Endothelial cell of umbilical vein (primary cell): Measurements from ENCODE around the gene NELL2. TPM values are rescaled to one million over a fixed set of nuclear protein-coding genes. Genes with fewer than 3 reads are reported as not detected.

ENCODE experiments used
- BruUV-seq: library from RNA; stranded (reverse); fragments of 400-500 nt; replicated peaks from 2 replicates; lab custom pipeline; 2021; lab: Mats Ljungman, UMichigan
- CTCF ChIA-PET: fragments of 300-600, 350-600 bp; sonication (Branson Sonifier 250); formaldehyde crosslinking; loops from one replicate; lab custom pipeline; 2021; ENCODE audit warnings: antibody characterized with exemption, inconsistent platforms; lab: Charles Lee
- POLR2A ChIA-PET: fragments of 300-600, 350-600 bp; sonication (Branson Sonifier 250); formaldehyde crosslinking; loops from one replicate; lab custom pipeline; 2021; ENCODE audit warnings: antibody characterized with exemption, inconsistent platforms; lab: Charles Lee
- DNase-seq: peaks from one replicate; pipeline ENCODE4 v3.0.0-alpha.2; 2011; ENCODE audit warnings: low read depth, low spot score
- FAIRE-seq: peaks from 2 replicates; lab custom pipeline; 2011; peaks lifted over from hg19 to GRCh38; lab: Jason Lieb, UNC
- H2AFZ ChIP-seq: 2 replicates; pipeline ENCODE4 v1.6.0; 2012; ENCODE audit warnings: low read depth, low read length, control low read depth, inconsistent platforms
- H3K27ac ChIP-seq: 2 replicates; pipeline ENCODE4 v1.5.1; 2011; ENCODE audit warnings: low read depth, mild to moderate bottlenecking, control low read depth, low read length, moderate library complexity; ENCODE audit not compliant: insufficient read depth
- H3K27me3 ChIP-seq, 2 experiments: 2 replicates each; pipeline versions ENCODE4 v1.6.0 to v1.6.1; 2011; ENCODE audit warnings: low read length in 2 of 2, mixed read lengths in 1 of 2; ENCODE audit not compliant: control insufficient read depth in 2 of 2, insufficient read depth in 2 of 2
- H3K36me3 ChIP-seq, 2 experiments: 2 replicates in 1 of 2; 3 replicates in 1 of 2; pipeline ENCODE4 v1.5.1; 2011; ENCODE audit warnings: low read length in 2 of 2, mild to moderate bottlenecking in 1 of 2, moderate library complexity in 1 of 2; ENCODE audit not compliant: control insufficient read depth in 2 of 2, insufficient read depth in 2 of 2; ENCODE audit errors: extremely low read depth in 1 of 2
- H3K4me1 ChIP-seq: 3 replicates; pipeline ENCODE4 v1.5.1; 2011; ENCODE audit warnings: mild to moderate bottlenecking, low read length; ENCODE audit not compliant: control insufficient read depth, insufficient read depth; ENCODE audit errors: extremely low read depth
- H3K4me2 ChIP-seq: 2 replicates; pipeline ENCODE4 v1.6.1; 2011; ENCODE audit warnings: low read length, control low read depth, mixed read lengths; ENCODE audit not compliant: insufficient read depth
- H3K4me3 ChIP-seq, 3 experiments: fragments of 200-600 bp in 1 of 3; sonication (generic), shearing (Covaris generic) in 1 of 3; replicated peaks in 1 of 3; 2 replicates each; pipeline ENCODE4 v1.5.1; 2011 to 2016; ENCODE audit warnings: control low read depth in 3 of 3, low read length in 3 of 3, mild to moderate bottlenecking in 2 of 3, inconsistent platforms in 1 of 3, low read depth in 1 of 3, moderate library complexity in 1 of 3; ENCODE audit not compliant: insufficient read depth in 1 of 3
- H3K79me2 ChIP-seq: 2 replicates; pipeline ENCODE4 v1.6.0; 2012; ENCODE audit warnings: low read length, inconsistent platforms; ENCODE audit not compliant: control insufficient read depth, insufficient read depth
- H3K9ac ChIP-seq: replicated peaks from 2 replicates; pipeline ENCODE3; 2011; ENCODE audit warnings: low read length, control low read depth; ENCODE audit not compliant: insufficient read depth; ENCODE audit errors: extremely low read depth
- H3K9me1 ChIP-seq: replicated peaks from 3 replicates; pipeline ENCODE4 v1.6.0; 2011; ENCODE audit warnings: mild to moderate bottlenecking, low read length; ENCODE audit not compliant: control insufficient read depth, insufficient read depth; ENCODE audit errors: extremely low read depth
- H3K9me3 ChIP-seq: replicated peaks from 2 replicates; pipeline ENCODE4 v1.5.1; 2012; ENCODE audit warnings: low read length, inconsistent platforms; ENCODE audit not compliant: control insufficient read depth, insufficient read depth
- H4K20me1 ChIP-seq: replicated peaks from 2 replicates; pipeline ENCODE3; 2011; ENCODE audit warnings: mild to moderate bottlenecking, low read length; ENCODE audit not compliant: control insufficient read depth, insufficient read depth; ENCODE audit errors: extremely low read depth
- EZH2 ChIP-seq: IDR thresholded peaks from 2 replicates; pipeline ENCODE4 v1.6.1; 2012; ENCODE audit warnings: borderline replicate concordance, low read depth, mild to moderate bottlenecking, moderate library complexity, low read length, inconsistent platforms; ENCODE audit not compliant: severe bottlenecking
- FOS ChIP-seq: IDR thresholded peaks from 2 replicates; pipeline ENCODE4 v1.6.1; 2011; ENCODE audit warnings: mild to moderate bottlenecking, low read length, moderate library complexity, borderline replicate concordance; ENCODE audit not compliant: insufficient read depth
- GATA2 ChIP-seq: IDR thresholded peaks from 2 replicates; pipeline ENCODE4 v1.7.0; 2011; ENCODE audit warnings: low read depth, mild to moderate bottlenecking, moderate library complexity, mixed read lengths, low read length; ENCODE audit not compliant: insufficient read length, insufficient read depth
- JUN ChIP-seq: IDR thresholded peaks from 2 replicates; pipeline ENCODE4 v1.6.1; 2011; ENCODE audit warnings: borderline replicate concordance, low read depth; ENCODE audit not compliant: insufficient read length, insufficient read depth
- MYC ChIP-seq: IDR thresholded peaks from one replicate; pipeline ENCODE4 v1.6.1; 2011; ENCODE audit warnings: mild to moderate bottlenecking, low read depth, low read length
- POLR2A ChIP-seq: IDR thresholded peaks from 2 replicates; pipeline ENCODE4 v1.6.1; 2012; ENCODE audit warnings: low read depth, mild to moderate bottlenecking, control low read depth, low read length
- POLR2AphosphoS5 ChIP-seq: IDR thresholded peaks from 2 replicates; pipeline ENCODE4 v1.6.1; 2012; ENCODE audit warnings: low read depth, mild to moderate bottlenecking, control low read depth, low read length, moderate library complexity; ENCODE audit not compliant: insufficient read depth
- dilution Hi-C: fragments of 300-500 bp; cut with MboI; formaldehyde crosslinking; loops from one replicate; pipeline ENCODE4 v1.15.0; 2019; ENCODE audit warnings: low sequenced_read_pairs; ENCODE audit not compliant: extremely low pct_ligation_motif_present
- intact Hi-C: fragments of 100-400 bp; cut with micrococcal nuclease; formaldehyde crosslinking; loops from one replicate; pipeline ENCODE4 v1.10.0; 2022
- polyA plus RNA-seq, 4 experiments: library from polyadenylated mRNA; depleted of rRNA in 3 of 4; stranded (reverse) in 3 of 4; unstranded in 1 of 4; fragments of >200 nt; gene quantifications; 2 replicates each; pipeline versions ENCODE4 v1.2.1 to v1.2.3, GENCODE V29; 2011 to 2012; ENCODE audit warnings: missing spikeins in 1 of 4
- total RNA-seq: library from RNA; stranded (reverse); gene quantifications from 2 replicates; pipeline ENCODE4 v1.2.3, GENCODE V29; 2021
- TF ChIP-seq, protein P1 (sequence below), 2 donors: IDR thresholded peaks; 1 replicate in 1 of 2; 2 replicates in 1 of 2; pipeline ENCODE4 v1.5.1; 2011; ENCODE audit warnings: low read length in 2 of 2, mild to moderate bottlenecking in 2 of 2, moderate library complexity in 2 of 2, control low read depth in 1 of 2, inconsistent platforms in 1 of 2, low read depth in 1 of 2; ENCODE audit not compliant: insufficient read depth in 1 of 2; ENCODE audit errors: extremely low read depth in 1 of 2
- TF ChIP-seq, protein P2 (sequence below): IDR thresholded peaks from 2 replicates; pipeline ENCODE4 v1.6.1; 2011; ENCODE audit not compliant: insufficient read depth, insufficient read length

The NELL2 gene
- total and polyA plus RNA-seq, 2 donors (not counting 3 experiments of a cell fraction or from before 2014, with no cell fraction given): 0.11 to 0.49 TPM

DNA sequence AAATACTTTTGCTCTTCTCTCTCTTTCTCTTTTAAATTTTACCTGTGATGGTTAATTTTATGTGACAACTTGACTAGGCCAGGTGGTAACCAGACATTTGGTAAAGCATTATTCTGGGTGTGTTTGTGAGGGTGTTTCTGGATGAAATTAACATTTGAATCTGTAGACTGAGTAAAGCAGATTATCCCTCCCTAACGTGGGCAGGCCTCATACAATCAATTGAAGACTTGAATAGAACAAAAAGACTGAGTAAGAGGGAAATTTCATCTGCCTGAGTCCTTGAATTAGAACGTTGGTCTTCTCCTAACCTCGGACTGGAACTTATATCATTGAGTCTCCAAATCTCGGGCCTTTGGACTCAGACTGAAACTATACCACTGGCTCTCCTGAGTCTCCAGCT, 182.1 kb downstream of the NELL2 start:
- no peaks in the 10 kb centered on the region for H3K27me3 ChIP-seq
- H3K9ac ChIP-seq: no peak overlapping the region
- ChIA-PET POLR2A (no interaction called here), CTCF (no interaction called here)
- no peaks in the 10 kb centered on the region for H4K20me1 ChIP-seq
- no peak for FAIRE-seq
- intact Hi-C loops (no loop called here), dilution Hi-C loops (no loop called here)
- no TSS peak for BruUV-seq
- H3K4me1 ChIP-seq: no peaks in the 10 kb centered on the region
- H2AFZ ChIP-seq: no peak overlapping the region
- no peak for TF ChIP-seq POLR2A
- TF ChIP-seq, protein P1, sequence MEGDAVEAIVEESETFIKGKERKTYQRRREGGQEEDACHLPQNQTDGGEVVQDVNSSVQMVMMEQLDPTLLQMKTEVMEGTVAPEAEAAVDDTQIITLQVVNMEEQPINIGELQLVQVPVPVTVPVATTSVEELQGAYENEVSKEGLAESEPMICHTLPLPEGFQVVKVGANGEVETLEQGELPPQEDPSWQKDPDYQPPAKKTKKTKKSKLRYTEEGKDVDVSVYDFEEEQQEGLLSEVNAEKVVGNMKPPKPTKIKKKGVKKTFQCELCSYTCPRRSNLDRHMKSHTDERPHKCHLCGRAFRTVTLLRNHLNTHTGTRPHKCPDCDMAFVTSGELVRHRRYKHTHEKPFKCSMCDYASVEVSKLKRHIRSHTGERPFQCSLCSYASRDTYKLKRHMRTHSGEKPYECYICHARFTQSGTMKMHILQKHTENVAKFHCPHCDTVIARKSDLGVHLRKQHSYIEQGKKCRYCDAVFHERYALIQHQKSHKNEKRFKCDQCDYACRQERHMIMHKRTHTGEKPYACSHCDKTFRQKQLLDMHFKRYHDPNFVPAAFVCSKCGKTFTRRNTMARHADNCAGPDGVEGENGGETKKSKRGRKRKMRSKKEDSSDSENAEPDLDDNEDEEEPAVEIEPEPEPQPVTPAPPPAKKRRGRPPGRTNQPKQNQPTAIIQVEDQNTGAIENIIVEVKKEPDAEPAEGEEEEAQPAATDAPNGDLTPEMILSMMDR (IDR thresholded peaks at IDR 0.05; ENCODE audit: extremely low read depth in 1 of 2, insufficient read depth in 1 of 2, low read depth in 1 of 2, low read length in 2 of 2): no peak
- no peak for TF ChIP-seq POLR2AphosphoS5
- TF ChIP-seq, protein P2, sequence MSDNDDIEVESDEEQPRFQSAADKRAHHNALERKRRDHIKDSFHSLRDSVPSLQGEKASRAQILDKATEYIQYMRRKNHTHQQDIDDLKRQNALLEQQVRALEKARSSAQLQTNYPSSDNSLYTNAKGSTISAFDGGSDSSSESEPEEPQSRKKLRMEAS: no peak
- TF ChIP-seq MYC: no peak
- TF ChIP-seq FOS: no peak
- TF ChIP-seq JUN: no peak
- TF ChIP-seq GATA2: no peak
- no peak for TF ChIP-seq EZH2
- H3K79me2 ChIP-seq: no peaks in the 10 kb centered on the region
- no peak for DNase-seq
- no peaks in the 10 kb centered on the region for H3K9me3 ChIP-seq
- H3K4me2 ChIP-seq: no peak overlapping the region
- H3K27ac ChIP-seq: no peak overlapping the region
- H3K36me3 ChIP-seq: no peaks in the 10 kb centered on the region
- H3K4me3 ChIP-seq: no peak overlapping the region
- H3K9me1 ChIP-seq: no peaks in the 10 kb centered on the region
